HUES6 (cell line): ENCODE measurements around the gene MRPL54.
A peak's percentile ranks its signal among the peaks of the same experiment; 100 is the strongest.

Experiments
- H3K27ac ChIP-seq: 2 replicates; pipeline ENCODE4 v1.7.0; 2013; ENCODE audit warnings: low read depth, mild to moderate bottlenecking, low read length, inconsistent platforms
- H3K27me3 ChIP-seq: 2 replicates; pipeline ENCODE4 v1.6.1; 2013; ENCODE audit warnings: low read length; ENCODE audit not compliant: control insufficient read depth, insufficient read depth
- H3K36me3 ChIP-seq: 2 replicates; pipeline ENCODE4 v1.6.1; 2013; ENCODE audit warnings: low read length; ENCODE audit not compliant: control insufficient read depth, insufficient read depth
- H3K4me1 ChIP-seq: 2 replicates; pipeline ENCODE4 v1.6.1; 2013; ENCODE audit warnings: low read length; ENCODE audit not compliant: control insufficient read depth, insufficient read depth
- H3K4me3 ChIP-seq: 2 replicates; pipeline ENCODE4 v1.5.1; 2013; ENCODE audit warnings: low read depth, low read length
- H3K9ac ChIP-seq: one replicate; pipeline ENCODE4 v1.6.1; 2013; ENCODE audit warnings: mild to moderate bottlenecking, low read length
- H3K9me3 ChIP-seq: 2 replicates; pipeline ENCODE4 v1.6.1; 2013; ENCODE audit warnings: low read depth, low read length; ENCODE audit not compliant: control insufficient read depth, insufficient read depth

Gene MRPL54

DNA sequence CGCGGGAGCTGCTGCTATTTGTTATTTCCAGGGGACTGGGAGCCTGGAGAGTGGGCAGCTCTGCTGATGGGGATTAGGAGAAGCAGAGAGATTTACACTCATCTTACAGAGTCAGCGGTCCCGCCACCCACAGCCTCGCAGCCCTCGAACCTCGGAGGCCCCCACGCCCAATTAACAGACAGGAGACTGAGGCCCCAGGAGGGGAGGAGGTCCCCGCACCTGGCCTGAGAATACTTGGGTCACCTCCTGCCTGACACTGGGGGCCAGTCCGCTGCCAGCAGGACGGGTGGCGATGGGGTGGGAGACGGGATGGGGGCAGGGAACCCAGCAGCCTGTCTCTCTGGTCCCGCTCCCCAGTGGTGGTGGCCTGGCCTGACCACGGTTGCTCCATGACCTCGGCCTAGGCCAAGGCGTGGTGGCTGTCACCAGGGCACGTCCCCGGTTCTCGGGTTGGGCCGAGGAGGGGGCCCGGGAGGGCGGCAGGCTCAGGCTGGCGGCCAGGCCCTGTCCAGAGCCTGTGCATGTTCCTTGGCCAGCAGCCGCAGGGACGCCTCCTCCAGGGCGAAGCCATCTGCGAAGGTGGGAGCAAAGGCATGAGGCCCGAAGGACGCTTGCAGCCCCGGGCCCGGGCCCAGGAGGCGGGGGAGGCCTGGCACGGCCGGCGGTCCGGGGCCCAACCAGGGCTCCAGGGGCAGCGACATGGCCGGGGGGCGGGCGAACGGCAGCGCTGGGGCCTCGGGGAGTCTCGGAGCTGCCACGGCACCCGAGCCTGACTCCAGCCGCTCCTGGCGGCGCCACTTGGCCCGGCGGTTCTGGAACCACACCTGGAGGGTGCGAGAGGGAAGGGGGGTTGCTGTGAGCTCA, 7.9 kb downstream of the MRPL54 start:
- Histone ChIP-seq H3K27me3 (no peaks in the 10 kb centered on the region), H3K9me3 (no peaks in the 10 kb centered on the region), H3K9ac (no peak overlapping the region), H3K27ac (0 out of 2 replicates have a peak overlapping the region, but pooled peaks have one; percentile 18), H3K4me1 (0 out of 2 replicates have a peak, but pooled peaks cover 10% of the 10 kb centered on the region), H3K36me3 (peaks cover 24% of the 10 kb centered on the region; the same call in 1 of the 2 replicates), H3K4me3 (no peak overlapping the region)

DNA sequence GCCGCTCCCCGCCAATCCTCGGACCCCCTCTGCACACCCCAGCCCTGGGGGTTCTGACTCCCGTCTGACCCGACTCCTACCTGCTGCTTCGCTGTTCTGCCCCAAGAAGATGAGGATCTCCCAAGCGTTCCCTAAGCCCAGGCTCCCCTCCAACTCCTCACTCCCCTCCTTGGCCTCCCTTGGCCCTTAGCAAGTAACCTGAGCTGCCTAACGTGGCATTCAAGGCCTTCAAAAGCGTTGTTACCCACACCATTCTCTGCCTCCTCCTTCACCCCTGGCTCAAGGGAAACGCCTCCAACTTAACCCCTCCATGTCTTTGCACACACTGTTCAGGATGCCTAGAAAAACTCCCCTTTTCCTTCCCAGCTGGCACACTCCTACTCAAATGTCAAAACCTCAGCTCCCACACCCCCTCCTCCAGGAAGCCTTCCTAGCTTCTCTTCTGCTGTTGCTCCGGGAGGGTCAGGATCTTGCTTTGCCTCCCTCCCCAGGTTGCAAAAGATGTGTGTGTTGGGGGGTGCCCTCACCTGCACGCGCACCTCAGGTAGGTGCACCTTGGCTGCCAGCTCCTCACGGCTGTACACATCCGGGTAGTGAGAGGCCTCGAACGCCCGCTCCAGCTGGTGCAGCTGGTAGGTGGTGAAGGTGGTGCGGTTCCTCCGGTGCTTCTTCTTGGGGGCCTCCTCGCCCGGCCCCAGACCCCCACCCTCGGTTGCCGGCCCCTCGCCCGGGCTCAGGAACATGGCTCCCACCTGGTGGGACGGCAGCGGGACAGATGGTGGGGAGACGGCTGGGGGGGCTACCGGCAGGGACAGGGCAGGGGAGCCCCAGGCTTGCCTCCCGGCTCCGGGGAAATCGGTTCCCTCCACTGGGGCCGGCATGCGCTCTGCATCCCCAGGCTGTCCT, 8.8 kb downstream of the MRPL54 start:
- H3K4me1 ChIP-seq = 0 out of 2 replicates have a peak, but pooled peaks cover 10% of the 10 kb centered on the region
- H3K27me3 ChIP-seq = no peaks in the 10 kb centered on the region
- no peak overlapping the region for H3K27ac ChIP-seq
- H3K4me3 ChIP-seq = no peak overlapping the region
- H3K9ac ChIP-seq = peak overlapping the region; percentile 30
- H3K36me3 ChIP-seq = peaks cover 24% of the 10 kb centered on the region; the same call in 1 of the 2 replicates
- H3K9me3 ChIP-seq = no peaks in the 10 kb centered on the region

DNA sequence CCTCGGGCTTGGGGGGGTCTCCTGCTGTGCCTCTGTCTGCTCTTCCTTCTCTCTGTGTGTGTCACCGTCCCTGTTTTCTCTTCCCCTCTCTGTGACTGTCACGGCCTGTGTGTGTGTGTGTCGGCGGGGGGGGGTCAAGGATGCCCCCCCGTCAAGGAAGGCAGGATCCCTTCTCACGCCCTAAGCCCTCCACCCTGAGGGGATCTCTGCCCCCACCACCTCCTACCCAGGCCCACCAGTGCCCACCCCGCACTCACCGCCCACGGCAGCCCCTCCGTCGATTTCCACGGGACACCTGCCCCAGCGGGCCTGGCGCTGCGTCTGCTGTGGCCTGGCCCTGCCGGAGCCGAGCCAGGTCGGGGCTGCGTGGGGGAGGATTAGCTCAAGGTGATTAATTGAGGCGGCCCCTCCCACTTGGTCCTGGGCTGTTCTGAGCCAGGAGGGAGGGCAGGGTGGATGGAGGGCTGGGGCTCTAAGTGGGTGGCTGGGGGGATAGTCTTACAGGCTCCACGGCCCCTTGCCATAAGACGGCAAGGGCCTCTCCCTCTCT, 9.5 kb downstream of the MRPL54 start, which contains the start of gene RAX2:
Gene RAX2 (minus strand): TSS at position 323 of the 550 bp plus-strand sequence. CDS start 486 bp downstream, outside the sequence.
- Histone ChIP-seq H3K9me3 (no peaks in the 10 kb centered on the region), H3K36me3 (peaks cover 17% of the 10 kb centered on the region; the same call in 1 of the 2 replicates), H3K27me3 (no peaks in the 10 kb centered on the region), H3K9ac (peak within 1 kb of the TSS; percentile 30), H3K4me3 (no peak within 1 kb of the TSS), H3K27ac (no peak within 1 kb of the TSS), H3K4me1 (0 out of 2 replicates have a peak, but pooled peaks cover 10% of the 10 kb centered on the region)

DNA sequence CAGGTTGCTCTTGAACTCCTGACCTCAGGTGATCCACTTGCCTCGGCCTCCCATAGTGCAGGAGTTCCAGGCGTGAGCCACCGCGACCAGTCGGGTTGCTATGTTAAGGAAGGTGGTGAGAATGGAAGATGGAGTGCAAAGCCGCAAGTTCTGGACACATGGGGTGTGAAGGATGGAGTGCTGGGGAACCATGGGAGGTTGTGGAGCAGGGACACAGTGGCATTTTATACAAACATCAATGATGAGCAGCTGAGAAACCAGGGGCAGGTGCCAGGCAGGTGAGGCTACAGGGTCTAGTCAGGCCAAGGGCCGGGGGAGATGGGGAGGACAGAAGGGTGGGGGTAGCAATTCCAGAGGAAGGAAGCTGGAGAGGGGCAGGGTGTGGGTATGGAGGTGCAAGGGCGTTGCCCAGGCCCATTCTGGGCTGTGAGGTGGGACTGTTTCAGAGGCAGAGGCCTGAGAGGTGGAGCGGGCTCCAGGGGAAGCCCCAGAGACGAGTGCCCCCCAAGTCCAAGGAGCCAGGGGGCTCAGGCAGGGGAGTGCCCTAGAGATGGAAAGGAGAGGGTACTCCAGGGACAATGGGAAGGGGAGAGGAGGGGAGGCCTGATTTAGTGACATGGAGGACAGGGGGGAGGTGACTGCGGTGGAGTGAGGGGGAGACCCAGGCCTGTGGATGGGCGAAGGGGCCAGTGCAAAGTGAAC, 11.5 kb downstream of the MRPL54 start:
- Histone ChIP-seq H3K27me3 (no peaks in the 10 kb centered on the region), H3K4me3 (no peak overlapping the region), H3K4me1 (0 out of 2 replicates have a peak, but pooled peaks cover 10% of the 10 kb centered on the region), H3K9me3 (no peaks in the 10 kb centered on the region), H3K9ac (no peak overlapping the region), H3K27ac (no peak overlapping the region), H3K36me3 (0 out of 2 replicates have a peak, but pooled peaks cover 5% of the 10 kb centered on the region)

DNA sequence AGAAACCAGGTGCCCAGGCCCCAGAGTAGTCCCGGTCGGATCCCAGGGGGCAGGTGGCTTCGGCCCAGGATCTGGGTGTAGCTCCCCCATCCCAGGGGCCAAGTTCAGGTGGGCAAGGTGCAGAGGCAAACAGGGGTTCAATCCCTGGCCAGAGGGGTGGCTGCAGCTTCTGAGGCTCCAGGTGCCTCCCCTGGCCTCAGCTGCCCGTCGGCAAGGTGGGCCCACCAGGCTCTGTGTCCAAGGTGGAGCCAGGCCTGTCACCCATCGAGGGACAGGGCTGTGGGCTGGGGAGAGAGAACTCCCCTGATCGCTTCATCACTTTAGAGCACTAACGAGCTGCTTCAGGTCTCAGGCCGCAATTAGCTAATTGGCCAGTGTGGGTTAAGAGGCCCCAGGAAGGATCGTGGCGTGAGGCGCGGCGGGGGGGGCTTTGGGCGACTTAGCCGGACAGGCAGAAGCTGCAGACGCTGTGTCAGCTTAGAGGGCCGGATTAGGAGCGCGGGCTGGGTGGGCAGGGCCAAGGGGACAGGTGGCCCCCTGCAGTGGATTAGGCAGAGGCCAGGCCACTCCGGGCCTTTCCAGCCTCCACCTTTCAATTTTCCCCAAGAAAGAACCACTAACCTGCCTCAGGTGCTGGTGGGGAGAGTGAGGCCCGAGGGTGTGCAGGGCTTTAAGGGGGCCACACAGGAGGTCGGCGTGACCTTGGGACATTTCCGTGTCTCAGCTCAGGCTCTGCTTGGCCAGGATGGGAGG, 12.3 kb downstream of the MRPL54 start:
- Histone ChIP-seq H3K4me1 (0 out of 2 replicates have a peak, but pooled peaks cover 10% of the 10 kb centered on the region), H3K27ac (no peak overlapping the region), H3K9ac (no peak overlapping the region), H3K36me3 (0 out of 2 replicates have a peak, but pooled peaks cover 1% of the 10 kb centered on the region), H3K9me3 (no peaks in the 10 kb centered on the region), H3K27me3 (no peaks in the 10 kb centered on the region), H3K4me3 (no peak overlapping the region)

- no peak overlapping the region for H3K27ac ChIP-seq
- no peak overlapping the region for H3K9ac ChIP-seq
- H3K4me1 ChIP-seq = 0 out of 2 replicates have a peak, but pooled peaks cover 10% of the 10 kb centered on the region
- H3K36me3 ChIP-seq = no peaks in the 10 kb centered on the region
- no peaks in the 10 kb centered on the region for H3K9me3 ChIP-seq
- H3K27me3 ChIP-seq = no peaks in the 10 kb centered on the region
- H3K4me3 ChIP-seq = no peak overlapping the region
These were observed 12.9 kb downstream of the MRPL54 start for GRCh38 chr19:3775374-3775711.

DNA sequence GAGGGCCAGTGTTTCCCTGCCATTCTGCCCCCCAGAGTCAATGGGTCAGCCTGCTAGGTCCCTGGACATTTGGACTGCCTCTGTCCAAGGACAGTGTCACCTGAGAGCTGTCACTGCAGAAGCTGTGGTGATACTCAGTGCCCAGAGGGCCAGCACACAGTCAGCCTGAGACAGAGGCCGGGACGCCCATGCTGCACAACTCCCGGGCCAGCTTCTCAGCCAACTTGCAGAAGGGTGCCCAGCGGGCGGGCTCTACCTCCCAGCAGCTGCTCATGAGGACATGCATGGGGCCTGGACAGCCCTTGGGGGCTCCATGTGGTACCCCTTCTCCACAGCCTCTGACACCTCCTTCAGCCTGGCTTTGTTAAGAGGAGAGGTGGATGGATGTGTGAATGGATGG, 13.3 kb downstream of the MRPL54 start:
- H3K27ac ChIP-seq = no peak overlapping the region
- H3K4me3 ChIP-seq = no peak overlapping the region
- peaks cover 3% of the 10 kb centered on the region for H3K9me3 ChIP-seq
- H3K27me3 ChIP-seq = no peaks in the 10 kb centered on the region
- H3K36me3 ChIP-seq = no peaks in the 10 kb centered on the region
- H3K9ac ChIP-seq = no peak overlapping the region
- H3K4me1 ChIP-seq = 0 out of 2 replicates have a peak, but pooled peaks cover 10% of the 10 kb centered on the region

DNA sequence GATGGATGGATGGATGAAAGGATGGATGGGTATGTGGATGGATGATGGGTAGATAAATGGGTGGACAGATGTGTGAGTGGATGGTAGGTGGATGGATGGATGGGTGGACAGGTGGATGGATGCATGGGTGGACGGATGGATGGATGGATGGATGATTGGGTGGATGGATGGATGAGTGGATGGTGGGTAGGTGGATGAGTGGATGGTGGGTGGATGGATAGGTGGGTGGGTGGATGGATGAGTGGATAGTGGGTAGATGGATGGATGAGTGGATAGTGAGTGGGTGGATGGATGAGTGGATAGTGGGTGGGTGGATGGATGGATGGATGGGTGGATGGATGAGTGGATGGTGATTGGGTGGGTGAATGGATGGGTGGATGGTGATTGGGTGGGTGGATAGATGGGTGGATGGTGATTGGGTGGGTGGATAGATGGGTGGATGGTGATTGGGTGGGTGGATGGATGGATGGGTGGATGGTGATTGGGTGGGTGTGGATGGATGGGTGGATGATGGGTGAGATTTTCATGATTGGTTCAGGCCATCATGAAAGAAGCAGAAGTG, 14.1 kb downstream of the MRPL54 start:
- no peak overlapping the region for H3K9ac ChIP-seq
- H3K36me3 ChIP-seq = no peaks in the 10 kb centered on the region
- H3K27ac ChIP-seq = no peak overlapping the region

GRCh38 chr19:3778104-3778867, 15.8 kb downstream of the MRPL54 start:
- peaks cover 22% of the 10 kb centered on the region for H3K9me3 ChIP-seq
- H3K27ac ChIP-seq = no peak overlapping the region
- no peaks in the 10 kb centered on the region for H3K27me3 ChIP-seq
- H3K4me3 ChIP-seq = no peak overlapping the region
- H3K36me3 ChIP-seq = peaks cover 8% of the 10 kb centered on the region; the same call in 1 of the 2 replicates
- H3K9ac ChIP-seq = no peak overlapping the region
- H3K4me1 ChIP-seq = no peaks in the 10 kb centered on the region

More for the DNA sequence above, 14.1 kb downstream of the MRPL54 start:
- Histone ChIP-seq H3K4me1 (0 out of 2 replicates have a peak, but pooled peaks cover 3% of the 10 kb centered on the region), H3K27me3 (no peaks in the 10 kb centered on the region), H3K4me3 (no peak overlapping the region), H3K9me3 (peaks cover 10% of the 10 kb centered on the region)
